ENCODE measurements around the gene DOCK9.

The DOCK9 gene

GRCh38 chr13:98820744-98821371 is 157.0 kb downstream of the DOCK9 start:
- H4K8ac ChIP-seq (ENCODE audit: low read length) = peak overlapping the region; percentile 39
- H3K9ac ChIP-seq (ENCODE audit: low read length) = peak overlapping the region; percentile 16
- H3K36me3 ChIP-seq (ENCODE audit: control insufficient read depth in 1 of 2, insufficient read depth in 2 of 2, low read depth in 1 of 2, low read length in 2 of 2) = peaks cover 3 to 36% of the 10 kb centered on the region in 2 experiments
- DNase-seq = no peak
- H3K4me2 ChIP-seq (ENCODE audit: low read length, poor library complexity, severe bottlenecking) = no peak overlapping the region
- peaks cover 3% of the 10 kb centered on the region for H3K4me1 ChIP-seq (ENCODE audit: control insufficient read depth, insufficient read depth, low read depth, low read length)
- H2AFZ ChIP-seq (ENCODE audit: low read depth, low read length) = no peak overlapping the region
- no peak overlapping the region for H3K27ac ChIP-seq (ENCODE audit: low read length, poor library complexity, severe bottlenecking)
- no peak overlapping the region for H2BK5ac ChIP-seq (ENCODE audit: low read depth, low read length, poor library complexity, severe bottlenecking)
- H3K27me3 ChIP-seq (ENCODE audit: control insufficient read depth in 1 of 2, insufficient read depth in 1 of 2, low read length in 2 of 2) = no peaks in the 10 kb centered on the region
- no peak overlapping the region for H2BK120ac ChIP-seq (ENCODE audit: low read depth, low read length)
- no peak overlapping the region for H3K4ac ChIP-seq (ENCODE audit: low read depth in 1 of 2, low read length in 2 of 2)
- H3K9me3 ChIP-seq (ENCODE audit: control insufficient read depth, low read length) = no peaks in the 10 kb centered on the region
- peak overlapping the region; percentile 59 for H4K91ac ChIP-seq (ENCODE audit: low read length)
- H2BK12ac ChIP-seq (ENCODE audit: low read length in 2 of 2) = no peak overlapping the region
- H3K4me3 ChIP-seq (ENCODE audit: insufficient read depth in 1 of 2, low read depth in 1 of 2, low read length in 2 of 2) = peak overlapping the region in 1 of 2 experiments; percentile 48
- H3K18ac ChIP-seq (ENCODE audit: low read depth in 1 of 2, low read length in 2 of 2) = no peak overlapping the region
- H2AK5ac ChIP-seq (ENCODE audit: low read length, severe bottlenecking) = no peak overlapping the region
- 61% methylated on average over 3 of the region's 3 CpGs for WGBS
- H3K23ac ChIP-seq (ENCODE audit: low read length in 2 of 2) = no peak overlapping the region
- no peak overlapping the region for H2BK15ac ChIP-seq (ENCODE audit: low read depth, poor library complexity, severe bottlenecking)
- H3K14ac ChIP-seq (ENCODE audit: low read length in 2 of 2) = no peak overlapping the region
- no peaks in the 10 kb centered on the region for H3K79me1 ChIP-seq (replicated peaks; ENCODE audit: low read length, poor library complexity, severe bottlenecking)

GRCh38 chr13:98820300-98820699 is 157.6 kb downstream of the DOCK9 start:
- no peak overlapping the region for H3K27ac ChIP-seq (ENCODE audit: low read length, poor library complexity, severe bottlenecking)

GRCh38 chr13:98819382-98820010 is 158.4 kb downstream of the DOCK9 start:
- Histone ChIP-seq H3K4me3 (ENCODE audit: insufficient read depth in 1 of 2, low read depth in 1 of 2, low read length in 2 of 2) (no peak overlapping the region), H4K8ac (ENCODE audit: low read length) (peak overlapping the region; percentile 35), H2BK12ac (ENCODE audit: low read length in 2 of 2) (peak overlapping the region in 1 of 2 experiments; percentile 33), H3K27me3 (ENCODE audit: control insufficient read depth in 1 of 2, insufficient read depth in 1 of 2, low read length in 2 of 2) (no peaks in the 10 kb centered on the region), H2BK5ac (ENCODE audit: low read depth, low read length, poor library complexity, severe bottlenecking) (no peak overlapping the region), H2BK120ac (ENCODE audit: low read depth, low read length) (no peak overlapping the region), H2BK15ac (ENCODE audit: low read depth, poor library complexity, severe bottlenecking) (no peak overlapping the region), H3K79me1 (replicated peaks; ENCODE audit: low read length, poor library complexity, severe bottlenecking) (no peaks in the 10 kb centered on the region), H3K9me3 (ENCODE audit: control insufficient read depth, low read length) (no peaks in the 10 kb centered on the region), H4K91ac (ENCODE audit: low read length) (peak overlapping the region; percentile 34), H3K14ac (ENCODE audit: low read length in 2 of 2) (no peak overlapping the region), H3K23ac (ENCODE audit: low read length in 2 of 2) (no peak overlapping the region), H3K4me1 (ENCODE audit: control insufficient read depth, insufficient read depth, low read depth, low read length) (peaks cover 3% of the 10 kb centered on the region), H2AFZ (ENCODE audit: low read depth, low read length) (no peak overlapping the region), H3K18ac (ENCODE audit: low read depth in 1 of 2, low read length in 2 of 2) (no peak overlapping the region), H3K27ac (ENCODE audit: low read length, poor library complexity, severe bottlenecking) (no peak overlapping the region), H3K9ac (ENCODE audit: low read length) (no peak overlapping the region), H3K4ac (ENCODE audit: low read depth in 1 of 2, low read length in 2 of 2) (no peak overlapping the region), H3K4me2 (ENCODE audit: low read length, poor library complexity, severe bottlenecking) (no peak overlapping the region), H3K36me3 (ENCODE audit: control insufficient read depth in 1 of 2, insufficient read depth in 2 of 2, low read depth in 1 of 2, low read length in 2 of 2) (peaks cover 3 to 30% of the 10 kb centered on the region in 2 experiments), H2AK5ac (ENCODE audit: low read length, severe bottlenecking) (no peak overlapping the region)
- WGBS = 87% methylated on average over 5 of the region's 6 CpGs
- DNase-seq = no peak

More at GRCh38 chr13:98820300-98820699, 157.6 kb downstream of the DOCK9 start:
- Histone ChIP-seq H4K91ac (ENCODE audit: low read length) (no peak overlapping the region), H3K4me1 (ENCODE audit: control insufficient read depth, insufficient read depth, low read depth, low read length) (peaks cover 3% of the 10 kb centered on the region), H2BK5ac (ENCODE audit: low read depth, low read length, poor library complexity, severe bottlenecking) (no peak overlapping the region), H3K9me3 (ENCODE audit: control insufficient read depth, low read length) (no peaks in the 10 kb centered on the region), H2BK15ac (ENCODE audit: low read depth, poor library complexity, severe bottlenecking) (no peak overlapping the region), H3K4ac (ENCODE audit: low read depth in 1 of 2, low read length in 2 of 2) (no peak overlapping the region), H3K9ac (ENCODE audit: low read length) (no peak overlapping the region), H2BK12ac (ENCODE audit: low read length in 2 of 2) (no peak overlapping the region), H4K8ac (ENCODE audit: low read length) (no peak overlapping the region), H2BK120ac (ENCODE audit: low read depth, low read length) (no peak overlapping the region), H3K14ac (ENCODE audit: low read length in 2 of 2) (no peak overlapping the region), H3K27me3 (ENCODE audit: control insufficient read depth in 1 of 2, insufficient read depth in 1 of 2, low read length in 2 of 2) (no peaks in the 10 kb centered on the region), H3K79me1 (replicated peaks; ENCODE audit: low read length, poor library complexity, severe bottlenecking) (no peaks in the 10 kb centered on the region), H3K4me3 (ENCODE audit: insufficient read depth in 1 of 2, low read depth in 1 of 2, low read length in 2 of 2) (no peak overlapping the region), H3K36me3 (ENCODE audit: control insufficient read depth in 1 of 2, insufficient read depth in 2 of 2, low read depth in 1 of 2, low read length in 2 of 2) (peaks cover 3 to 33% of the 10 kb centered on the region in 2 experiments), H3K18ac (ENCODE audit: low read depth in 1 of 2, low read length in 2 of 2) (no peak overlapping the region), H3K4me2 (ENCODE audit: low read length, poor library complexity, severe bottlenecking) (no peak overlapping the region), H2AK5ac (ENCODE audit: low read length, severe bottlenecking) (no peak overlapping the region), H2AFZ (ENCODE audit: low read depth, low read length) (no peak overlapping the region), H3K23ac (ENCODE audit: low read length in 2 of 2) (no peak overlapping the region)
- no peak for DNase-seq
- 100% methylated on average over 1 of the region's 3 CpGs for WGBS

GRCh38 chr13:98816406-98816805 is 161.5 kb downstream of the DOCK9 start:
- no peak overlapping the region for H2AFZ ChIP-seq (ENCODE audit: low read depth, low read length)
- no peaks in the 10 kb centered on the region for H3K9me3 ChIP-seq (ENCODE audit: control insufficient read depth, low read length)
- H3K27ac ChIP-seq (ENCODE audit: low read length, poor library complexity, severe bottlenecking) = no peak overlapping the region
- no peak overlapping the region for H3K4ac ChIP-seq (ENCODE audit: low read depth in 1 of 2, low read length in 2 of 2)
- H2BK120ac ChIP-seq (ENCODE audit: low read depth, low read length) = no peak overlapping the region
- no peaks in the 10 kb centered on the region for H3K79me1 ChIP-seq (replicated peaks; ENCODE audit: low read length, poor library complexity, severe bottlenecking)
- H2BK12ac ChIP-seq (ENCODE audit: low read length in 2 of 2) = peak overlapping the region in 1 of 2 experiments; percentile 23
- no peak overlapping the region for H3K18ac ChIP-seq (ENCODE audit: low read depth in 1 of 2, low read length in 2 of 2)
- no peak overlapping the region for H3K4me3 ChIP-seq (ENCODE audit: insufficient read depth in 1 of 2, low read depth in 1 of 2, low read length in 2 of 2)
- no peak overlapping the region for H3K9ac ChIP-seq (ENCODE audit: low read length)
- DNase-seq = no peak
- WGBS = 93% methylated on average over 12 of the region's 12 CpGs
- no peak overlapping the region for H2BK15ac ChIP-seq (ENCODE audit: low read depth, poor library complexity, severe bottlenecking)
- no peak overlapping the region for H3K23ac ChIP-seq (ENCODE audit: low read length in 2 of 2)
- H4K8ac ChIP-seq (ENCODE audit: low read length) = no peak overlapping the region
- peak overlapping the region; percentile 3 for H4K91ac ChIP-seq (ENCODE audit: low read length)
- H3K27me3 ChIP-seq (ENCODE audit: control insufficient read depth in 1 of 2, insufficient read depth in 1 of 2, low read length in 2 of 2) = no peaks in the 10 kb centered on the region
- no peak overlapping the region for H3K4me2 ChIP-seq (ENCODE audit: low read length, poor library complexity, severe bottlenecking)
- H3K14ac ChIP-seq (ENCODE audit: low read length in 2 of 2) = no peak overlapping the region
- no peak overlapping the region for H2BK5ac ChIP-seq (ENCODE audit: low read depth, low read length, poor library complexity, severe bottlenecking)
- peaks cover 3% of the 10 kb centered on the region for H3K4me1 ChIP-seq (ENCODE audit: control insufficient read depth, insufficient read depth, low read depth, low read length)
- peaks cover 0 to 18% of the 10 kb centered on the region in 2 experiments for H3K36me3 ChIP-seq (ENCODE audit: control insufficient read depth in 1 of 2, insufficient read depth in 2 of 2, low read depth in 1 of 2, low read length in 2 of 2)
- H2AK5ac ChIP-seq (ENCODE audit: low read length, severe bottlenecking) = no peak overlapping the region

All from mesenchymal stem cell (in vitro differentiated cells and primary cell).